NCI-H226 (cell line): ENCODE results near the gene KIFC3.

Source experiments
- DNase-seq: peaks from one replicate; pipeline ENCODE4 v3.0.0-alpha.2; 2015

The KIFC3 gene

DNA sequence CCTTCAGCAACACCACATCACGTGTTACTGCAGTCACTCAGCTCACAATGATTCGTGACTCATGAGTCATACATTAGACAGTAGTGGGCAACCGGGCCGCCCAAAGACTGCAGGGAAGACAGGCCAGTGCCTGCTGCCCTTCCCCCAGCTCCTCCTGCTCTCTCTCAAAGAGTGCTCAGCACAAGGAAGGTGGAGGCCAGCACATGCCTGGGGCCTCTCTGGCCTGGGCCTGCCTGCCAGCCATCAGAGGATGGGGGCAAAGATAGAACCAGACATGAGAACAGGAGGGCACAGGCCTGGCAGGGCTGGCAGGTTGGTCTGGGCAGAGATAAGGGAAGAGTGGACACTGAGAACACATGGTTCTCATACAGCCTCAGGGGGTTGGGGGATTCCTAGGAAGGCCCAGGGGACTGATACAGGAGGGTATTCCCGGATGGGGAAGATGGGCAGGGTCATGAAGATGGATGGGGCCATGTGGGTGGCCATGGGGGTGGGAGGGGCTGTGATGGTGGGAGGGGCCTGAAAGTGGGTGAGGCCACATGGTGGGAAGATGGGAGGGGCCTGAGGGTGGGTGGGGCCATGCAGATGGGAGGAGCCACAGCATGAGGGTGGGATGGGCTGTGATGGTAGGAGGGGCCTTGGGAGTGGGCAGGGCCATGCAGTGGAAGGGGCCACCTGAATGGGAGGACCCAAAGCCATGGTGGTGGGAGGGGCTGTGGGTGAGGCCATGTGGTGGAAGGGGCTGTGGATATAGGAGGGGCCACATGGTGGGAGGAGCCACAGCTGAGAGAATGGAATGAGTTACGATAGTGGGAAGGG lies 37.7 kb downstream of the KIFC3 start:
- peak; percentile 90 for DNase-seq

DNA sequence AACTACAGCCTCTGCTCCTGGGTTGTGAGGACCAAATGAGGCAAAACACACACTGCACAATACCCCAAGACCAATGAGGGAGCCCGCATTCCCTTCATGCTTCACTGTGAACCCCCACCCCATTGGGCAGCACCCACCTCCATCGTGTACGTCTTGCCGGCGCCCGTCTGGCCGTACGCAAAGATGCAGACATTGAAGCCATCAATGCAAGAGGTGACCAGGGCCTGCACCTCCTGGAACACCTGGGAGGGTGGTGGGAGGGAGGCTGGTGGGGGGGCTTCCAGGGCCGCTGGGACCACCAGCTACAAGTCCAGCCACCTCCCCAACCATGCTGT lies 38.3 kb downstream of the KIFC3 start:
- DNase-seq = no peak

DNA sequence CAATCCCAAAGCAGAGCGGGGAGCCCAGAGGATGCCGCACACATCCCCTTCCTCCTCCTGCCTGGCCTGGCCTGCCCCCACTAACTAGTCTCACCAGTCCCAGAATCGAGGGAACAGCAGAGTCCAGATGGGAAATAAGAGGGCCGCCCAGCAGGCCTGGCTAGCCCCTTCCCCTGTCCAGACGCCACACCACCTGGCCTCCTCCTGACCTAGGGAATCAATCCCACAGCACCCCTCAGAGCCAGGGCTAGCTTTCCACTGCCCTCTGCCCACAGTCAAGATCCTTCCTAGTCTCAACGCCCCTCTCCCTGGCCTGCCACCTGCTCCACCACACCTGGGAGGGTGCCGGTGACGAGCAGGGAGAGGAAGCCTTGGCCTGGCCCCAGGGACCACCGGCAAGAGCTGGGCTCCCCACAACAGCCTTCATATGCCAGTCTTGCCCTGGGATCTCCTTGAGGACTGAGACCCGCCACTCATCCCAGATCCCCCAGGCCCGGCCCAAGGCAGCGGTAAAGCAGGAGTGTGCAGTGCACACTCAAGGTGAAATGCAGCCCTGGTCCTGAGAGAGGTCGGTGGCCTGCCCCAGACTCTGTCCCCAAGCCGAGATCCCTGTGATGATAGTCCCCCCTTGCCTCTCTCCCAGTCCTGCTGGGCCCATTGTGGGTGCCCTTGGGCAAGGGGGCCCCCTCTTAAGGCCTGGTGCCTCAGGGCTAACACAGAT lies 38.8 kb downstream of the KIFC3 start:
- no peak for DNase-seq

DNA sequence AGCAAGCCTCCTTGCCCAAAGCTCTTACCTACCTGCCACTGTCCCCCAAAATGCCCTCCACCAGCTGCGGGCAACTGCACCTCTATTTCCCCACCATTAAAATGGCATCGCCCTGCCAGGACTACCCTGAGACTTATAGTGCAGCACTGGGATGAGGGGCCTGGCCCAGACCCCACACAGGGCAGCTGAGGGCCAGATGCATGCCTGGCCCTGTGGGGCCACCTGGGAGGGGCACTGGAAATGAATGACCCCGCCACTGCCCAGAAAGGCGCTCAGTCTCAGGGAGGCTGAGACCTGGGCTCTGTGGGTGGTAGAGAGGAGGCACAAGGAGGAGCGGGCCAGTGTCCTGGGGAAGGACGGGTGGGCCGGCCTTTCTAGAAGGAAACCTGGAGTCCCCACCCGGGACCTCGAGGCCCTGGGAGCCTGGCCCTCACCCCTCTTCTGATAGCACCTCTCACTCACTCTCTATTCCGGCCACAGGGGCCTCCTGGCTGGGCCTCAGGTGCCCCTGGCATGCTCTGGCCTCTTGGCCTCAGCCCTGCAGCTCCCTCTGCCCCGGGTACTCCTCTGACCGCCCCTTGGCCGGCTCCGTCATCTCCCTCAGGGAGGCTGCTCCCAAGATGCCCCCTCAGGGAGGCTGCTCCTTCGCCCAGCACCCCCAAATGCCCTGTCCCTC lies 39.8 kb downstream of the KIFC3 start:
- DNase-seq = no peak

DNA sequence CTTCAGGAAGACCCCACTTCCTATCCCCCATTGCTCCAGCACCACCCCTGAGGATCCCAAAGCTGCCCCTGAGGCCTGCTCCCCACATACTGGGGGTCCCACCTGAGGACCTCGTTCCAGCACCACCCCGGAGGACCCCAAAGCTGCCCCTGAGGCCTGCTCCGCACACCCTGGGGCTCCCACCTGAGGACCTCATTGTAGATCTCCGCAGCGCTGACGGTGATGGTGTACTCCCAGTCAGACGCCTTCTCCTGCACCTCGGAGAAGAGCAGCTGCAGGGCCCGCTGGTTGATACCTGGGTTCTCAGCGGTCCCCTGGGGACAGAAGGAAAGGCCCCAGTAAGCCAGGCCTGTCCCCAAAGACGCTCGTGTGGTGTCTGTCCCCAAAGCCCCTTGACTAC lies 40.3 kb downstream of the KIFC3 start:
- no peak for DNase-seq

DNA sequence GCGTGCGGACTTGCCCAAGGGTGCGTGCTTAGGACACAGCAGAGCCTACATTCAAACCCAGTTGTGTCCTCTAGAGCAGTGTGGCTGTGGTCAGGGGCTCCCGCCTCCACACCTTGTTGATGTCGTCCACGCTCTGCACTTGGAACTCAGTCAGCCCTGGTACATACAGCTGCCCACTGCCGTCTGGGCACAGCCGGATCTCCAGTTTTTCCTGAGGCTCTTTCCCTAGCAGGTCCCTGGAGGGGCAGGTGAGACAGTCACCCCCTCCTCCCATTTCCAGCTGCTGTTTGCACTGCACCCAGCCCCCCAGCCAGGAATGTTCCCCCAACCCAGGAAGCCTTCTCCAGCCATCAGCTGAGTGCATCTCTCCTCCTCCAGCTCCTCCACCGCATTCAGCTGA lies 41.0 kb downstream of the KIFC3 start:
- no peak for DNase-seq

DNA sequence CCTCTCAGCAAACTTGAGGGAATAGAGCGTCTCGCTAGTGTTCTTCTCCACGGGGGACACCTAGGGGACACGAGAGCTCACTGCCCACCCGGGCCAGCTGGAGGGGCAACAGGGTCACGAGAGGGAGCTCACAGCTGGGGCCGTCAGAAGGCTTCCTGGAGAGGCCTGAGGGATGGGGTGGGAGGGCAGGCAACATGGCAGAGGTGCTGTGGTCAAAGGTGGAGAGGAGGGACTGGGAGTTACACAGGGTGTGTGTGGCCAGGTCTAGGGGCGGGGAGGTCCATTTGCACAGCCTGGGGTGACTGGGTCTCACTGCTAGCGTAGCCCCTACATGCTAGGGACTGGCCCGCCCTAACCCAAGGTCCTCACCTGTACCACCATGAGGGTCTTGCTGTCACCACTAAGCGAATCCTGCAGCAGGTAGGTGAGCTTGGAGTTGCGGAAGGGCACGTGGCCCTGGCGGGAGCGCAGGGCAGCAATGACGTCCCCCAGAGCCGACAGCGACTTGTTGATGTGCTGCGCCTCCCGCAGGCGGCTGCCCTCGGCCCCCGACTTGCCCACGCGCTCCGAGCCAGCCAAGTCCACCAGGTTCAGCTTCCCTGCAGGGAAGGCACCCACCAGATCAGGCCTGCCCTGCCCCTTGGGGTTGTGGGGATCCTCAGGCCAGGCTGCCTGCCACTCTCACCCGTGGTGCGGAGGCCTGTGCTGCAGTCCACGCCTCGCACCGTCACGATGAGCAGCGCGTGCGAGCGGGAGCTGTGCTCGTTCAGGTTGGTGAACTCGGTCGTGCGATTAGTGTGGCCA lies 41.7 kb downstream of the KIFC3 start:
- no peak for DNase-seq

DNA sequence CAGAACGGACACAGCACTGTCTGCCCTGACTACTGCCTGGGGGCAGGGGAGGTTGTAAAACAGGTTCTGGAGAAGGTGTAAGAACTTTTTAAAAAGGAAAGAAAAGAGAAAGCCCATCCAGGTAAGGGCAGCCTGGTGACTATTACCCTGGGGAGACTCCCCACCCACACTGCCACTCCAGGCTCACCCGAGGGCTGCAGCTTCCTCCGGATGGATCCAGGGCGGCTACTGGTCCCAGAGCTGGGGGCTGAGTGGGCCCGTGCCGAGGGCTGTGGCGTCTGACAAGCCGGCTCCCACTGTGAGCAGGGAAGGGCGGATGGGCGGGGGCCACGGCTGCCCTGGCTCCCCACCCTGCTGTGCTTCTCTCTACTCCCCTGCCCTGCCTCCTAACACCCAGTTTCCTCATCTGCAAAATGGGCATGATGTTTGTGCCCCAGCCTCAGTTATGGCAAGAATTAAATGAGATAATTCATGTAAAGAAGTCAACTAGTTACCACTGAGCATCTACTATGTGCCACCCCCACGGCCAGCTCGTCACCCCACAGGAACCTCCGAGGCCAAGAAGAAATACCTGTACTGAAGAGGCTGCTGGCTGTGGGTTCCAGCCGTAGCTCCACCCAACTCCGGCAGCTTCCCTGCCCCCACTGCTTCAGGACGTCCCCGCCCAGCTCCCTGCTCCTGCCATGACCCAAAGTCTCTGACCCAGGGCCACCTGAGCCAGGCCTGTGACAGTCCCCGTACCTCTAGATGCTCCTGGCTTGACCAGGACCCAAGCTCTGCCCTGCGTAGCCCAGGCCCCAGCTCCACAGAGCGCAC lies 42.5 kb downstream of the KIFC3 start:
- DNase-seq = no peak

DNA sequence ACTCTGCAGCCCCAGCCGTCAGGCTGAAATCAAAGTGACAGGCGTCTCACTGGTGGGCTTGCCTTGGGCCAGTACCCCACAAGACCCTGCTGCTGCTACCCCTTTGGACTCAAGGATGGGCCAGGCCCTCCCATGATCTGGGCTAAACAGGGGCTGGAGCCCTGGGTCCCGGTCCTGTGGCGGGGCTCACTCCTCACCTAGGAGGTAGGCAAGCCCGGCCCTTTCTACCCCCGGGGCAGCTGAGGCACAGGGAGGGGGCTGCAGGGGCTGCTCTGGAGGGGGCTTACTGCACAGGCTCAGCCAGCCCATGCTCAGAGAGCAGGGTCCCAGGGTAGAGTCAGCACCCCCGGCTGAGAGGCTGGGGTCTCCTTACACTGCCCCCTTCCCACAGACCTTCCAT lies 43.2 kb downstream of the KIFC3 start:
- DNase-seq = no peak

DNA sequence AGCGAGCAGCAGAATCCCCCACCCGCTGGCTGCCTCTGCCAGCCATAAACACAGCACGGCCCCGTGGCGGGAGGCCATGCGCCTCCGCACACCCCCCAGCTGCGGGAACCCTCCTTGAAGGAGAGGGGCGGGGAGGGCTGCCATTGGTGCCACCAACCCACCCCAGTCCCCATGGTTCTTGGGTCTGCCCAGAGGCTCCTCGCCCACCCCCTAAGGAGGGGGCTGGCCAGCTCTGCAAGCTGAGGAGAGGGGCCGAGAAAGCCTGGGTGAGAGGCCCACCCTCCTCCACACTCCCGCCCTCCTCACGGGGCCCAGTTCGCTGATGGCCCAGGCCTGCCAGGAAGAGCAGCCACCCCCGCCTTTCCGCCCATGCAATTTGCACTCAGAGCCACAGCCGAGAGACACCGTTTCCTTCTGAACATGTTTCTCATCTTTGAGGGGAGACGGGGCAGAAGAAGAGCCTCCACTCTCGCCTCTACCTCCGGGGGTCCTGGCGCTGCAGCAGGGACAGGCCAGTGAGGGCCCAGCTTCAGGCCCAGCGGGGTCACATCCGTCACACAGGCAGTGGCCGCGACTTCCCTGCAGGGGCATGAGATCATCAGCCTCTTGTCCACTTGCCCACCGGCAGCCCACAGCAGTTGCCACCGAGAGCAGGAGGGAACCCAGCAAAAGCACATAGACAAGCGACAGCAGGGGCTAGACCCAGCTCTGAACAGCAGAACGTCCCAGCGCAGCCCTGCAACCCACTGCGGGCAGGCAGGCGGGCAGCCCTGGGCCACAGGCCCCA lies 43.8 kb downstream of the KIFC3 start:
- no peak for DNase-seq

DNA sequence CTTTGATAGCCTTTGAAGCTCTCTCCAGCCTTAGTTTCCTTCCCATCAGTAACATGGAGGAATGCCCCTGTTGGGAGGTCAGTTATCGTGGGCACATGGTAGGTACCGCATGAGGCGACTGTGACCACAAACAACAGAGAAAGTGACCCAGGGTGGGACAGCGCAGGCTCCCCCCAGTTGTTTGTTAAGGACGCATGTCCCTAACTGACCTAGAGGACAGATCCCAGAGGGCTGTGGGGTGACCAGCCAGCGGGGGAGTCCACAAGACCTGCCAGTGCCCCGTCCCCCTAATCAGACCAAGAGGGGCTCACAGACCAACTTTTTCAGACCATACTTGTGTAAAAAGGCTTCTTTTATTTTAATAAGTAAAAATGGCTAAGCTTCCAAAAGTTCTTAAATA lies 44.4 kb downstream of the KIFC3 start:
- no peak for DNase-seq

DNA sequence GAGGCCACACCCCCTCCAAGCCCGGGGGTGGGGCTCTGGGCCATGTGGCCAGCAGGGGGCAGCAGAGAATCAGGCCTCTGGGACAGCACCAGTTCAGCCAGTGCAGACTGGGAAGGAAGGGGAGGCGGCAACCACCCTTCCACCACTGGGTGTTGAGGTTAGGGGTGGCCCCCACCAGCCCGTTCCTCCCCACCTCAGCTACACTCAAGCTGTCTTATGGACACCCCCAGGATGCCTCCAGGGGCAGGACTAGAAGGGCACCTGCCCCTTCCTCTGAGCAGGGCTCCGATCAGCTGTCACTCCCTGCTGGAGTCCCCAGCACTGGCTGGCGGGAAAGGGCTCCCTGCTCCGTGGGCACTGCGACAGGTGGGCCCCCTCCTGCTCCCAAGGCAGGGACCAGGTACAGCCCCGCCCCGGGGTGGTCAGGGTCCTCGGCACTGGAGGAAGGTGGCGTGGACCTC lies 44.9 kb downstream of the KIFC3 start:
- peak; percentile 69 for DNase-seq

DNA sequence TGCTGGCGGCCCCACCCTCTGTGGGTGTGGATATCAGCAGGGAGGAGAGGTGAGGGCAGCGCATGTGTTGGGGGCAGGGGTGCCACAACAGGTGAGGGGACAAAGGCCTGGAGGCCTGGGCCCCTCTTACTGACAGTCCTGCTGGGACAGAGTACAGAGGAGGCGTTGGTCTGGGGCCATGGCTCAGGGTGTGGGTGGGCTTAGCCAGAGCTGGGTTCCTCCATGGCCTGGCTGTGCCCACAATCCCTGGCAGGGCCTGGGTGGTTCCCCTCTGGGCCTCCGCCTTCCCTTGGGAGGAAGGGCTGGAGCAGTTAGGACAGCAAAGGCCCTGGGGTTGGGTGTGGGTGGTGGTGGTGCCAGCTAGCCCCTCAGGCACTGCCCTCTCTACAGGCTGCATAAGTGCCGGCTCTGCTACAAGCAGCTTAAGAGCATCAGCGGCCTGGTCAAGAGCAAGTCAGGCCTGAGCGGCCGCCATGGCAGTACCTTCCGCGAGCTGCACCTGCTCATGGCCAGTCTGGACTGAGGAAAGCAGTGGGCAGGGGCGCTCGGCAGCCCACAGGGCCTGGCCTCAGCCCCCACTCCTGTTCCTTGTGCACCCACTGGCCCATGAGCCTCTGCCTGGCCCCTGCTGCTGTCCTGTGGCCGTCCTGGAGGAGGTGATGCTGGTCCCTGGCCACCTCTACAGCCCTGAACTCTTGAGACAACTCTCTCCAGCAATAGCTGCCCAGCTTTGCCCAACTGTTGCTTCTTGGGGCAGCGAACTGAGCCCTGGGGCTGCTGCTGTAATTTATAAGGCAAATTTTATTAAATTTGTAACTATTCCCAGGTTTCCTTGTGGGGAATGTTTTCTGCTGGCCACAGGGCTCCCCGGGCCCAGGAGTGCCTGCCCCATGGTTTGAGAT lies 45.6 kb downstream of the KIFC3 start:
- DNase-seq = no peak

DNA sequence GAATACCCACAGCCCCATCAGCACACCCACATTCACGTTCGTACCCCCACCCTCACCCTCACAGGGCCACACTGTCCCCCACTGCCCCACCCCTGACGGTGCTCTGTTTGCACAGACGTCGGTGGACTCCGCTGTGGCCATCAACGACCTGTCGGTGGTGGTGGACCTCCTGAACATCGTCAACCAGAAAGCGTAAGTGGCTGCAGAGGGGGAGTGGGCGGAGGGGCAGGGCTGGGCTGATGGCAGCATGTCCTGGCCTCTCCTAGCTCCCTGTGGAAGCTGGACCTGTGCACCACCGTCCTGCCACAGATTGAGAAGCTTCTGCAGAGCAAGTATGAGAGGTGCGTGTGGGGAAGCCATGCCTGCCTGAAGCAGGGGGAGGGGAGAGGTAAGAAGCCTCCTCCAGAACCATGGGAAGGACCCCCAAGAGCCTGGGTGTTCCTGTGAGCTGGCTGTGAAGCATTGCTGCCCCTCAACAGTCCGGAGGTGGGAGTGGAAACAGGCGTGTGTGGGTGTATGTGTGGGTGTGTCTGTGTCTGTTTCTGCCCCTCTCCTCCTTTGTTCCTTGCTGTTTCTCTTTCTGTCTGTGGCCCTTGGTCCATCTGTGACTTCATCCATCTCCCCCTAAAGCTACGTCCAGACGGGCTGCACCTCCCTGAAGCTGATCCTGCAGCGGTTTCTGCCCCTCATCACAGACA lies 46.4 kb downstream of the KIFC3 start:
- DNase-seq = no peak

DNA sequence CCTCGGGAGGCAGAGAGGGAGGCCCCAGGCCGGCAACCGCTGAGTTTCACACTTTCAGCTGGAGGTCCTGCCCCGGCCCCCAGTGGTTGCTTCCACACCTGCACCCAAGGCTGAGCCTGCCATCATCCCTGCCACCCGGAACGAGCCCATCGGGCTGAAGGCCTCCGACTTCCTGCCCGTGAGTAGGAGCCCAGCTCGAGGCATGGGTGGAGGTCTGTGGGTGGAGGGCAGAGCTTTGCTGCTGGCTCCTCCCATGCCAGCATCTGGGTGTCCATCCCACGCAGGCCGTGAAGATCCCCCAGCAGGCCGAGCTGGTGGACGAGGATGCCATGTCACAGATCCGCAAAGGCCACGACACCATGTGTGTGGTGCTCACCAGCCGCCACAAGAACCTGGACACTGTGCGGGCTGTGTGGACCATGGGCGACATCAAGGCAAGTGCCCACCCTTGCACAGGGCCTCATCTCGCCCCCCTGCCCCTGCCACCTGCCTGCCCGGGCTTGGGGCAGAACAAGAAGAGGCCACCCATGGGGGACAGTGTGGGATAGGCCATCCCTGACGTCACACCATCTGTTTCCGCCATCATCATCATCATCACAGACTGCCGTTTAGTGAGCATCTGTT lies 47.1 kb downstream of the KIFC3 start:
- DNase-seq = no peak

DNA sequence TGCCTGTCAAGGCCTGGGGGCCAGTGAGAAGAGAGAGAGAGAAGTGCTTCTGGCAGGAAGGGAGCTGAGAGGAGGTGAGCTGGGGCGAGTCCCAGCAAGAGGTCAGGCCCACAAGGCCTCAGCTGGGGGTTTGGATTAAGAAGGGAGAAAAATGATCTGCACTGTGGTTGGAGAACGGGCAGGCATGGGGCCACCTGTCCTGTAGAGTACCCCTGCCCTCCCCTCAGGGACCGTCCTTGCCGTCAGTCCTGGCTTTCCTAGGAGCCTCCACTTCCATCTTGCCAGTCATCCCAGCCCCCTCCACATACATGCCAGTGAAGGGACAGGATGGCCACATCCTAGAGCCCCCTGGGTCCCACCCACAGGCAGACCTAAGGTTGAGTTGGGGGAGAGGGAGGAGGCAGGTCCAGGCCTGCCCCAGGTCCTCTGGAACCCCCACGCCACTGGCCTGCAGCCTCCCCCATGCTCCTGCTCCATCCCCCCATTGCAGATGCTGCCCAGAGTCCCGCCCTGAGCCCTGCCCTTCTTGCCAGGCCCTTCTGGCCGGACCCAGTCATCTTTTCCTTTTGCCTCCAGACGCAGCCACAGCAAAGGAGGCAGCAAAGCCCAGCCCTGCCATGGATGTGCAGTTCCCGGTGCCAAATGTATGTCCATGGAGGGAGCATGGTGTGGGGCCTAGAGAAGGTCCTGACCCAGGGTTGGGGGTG lies 47.8 kb downstream of the KIFC3 start:
- DNase-seq = no peak

DNA sequence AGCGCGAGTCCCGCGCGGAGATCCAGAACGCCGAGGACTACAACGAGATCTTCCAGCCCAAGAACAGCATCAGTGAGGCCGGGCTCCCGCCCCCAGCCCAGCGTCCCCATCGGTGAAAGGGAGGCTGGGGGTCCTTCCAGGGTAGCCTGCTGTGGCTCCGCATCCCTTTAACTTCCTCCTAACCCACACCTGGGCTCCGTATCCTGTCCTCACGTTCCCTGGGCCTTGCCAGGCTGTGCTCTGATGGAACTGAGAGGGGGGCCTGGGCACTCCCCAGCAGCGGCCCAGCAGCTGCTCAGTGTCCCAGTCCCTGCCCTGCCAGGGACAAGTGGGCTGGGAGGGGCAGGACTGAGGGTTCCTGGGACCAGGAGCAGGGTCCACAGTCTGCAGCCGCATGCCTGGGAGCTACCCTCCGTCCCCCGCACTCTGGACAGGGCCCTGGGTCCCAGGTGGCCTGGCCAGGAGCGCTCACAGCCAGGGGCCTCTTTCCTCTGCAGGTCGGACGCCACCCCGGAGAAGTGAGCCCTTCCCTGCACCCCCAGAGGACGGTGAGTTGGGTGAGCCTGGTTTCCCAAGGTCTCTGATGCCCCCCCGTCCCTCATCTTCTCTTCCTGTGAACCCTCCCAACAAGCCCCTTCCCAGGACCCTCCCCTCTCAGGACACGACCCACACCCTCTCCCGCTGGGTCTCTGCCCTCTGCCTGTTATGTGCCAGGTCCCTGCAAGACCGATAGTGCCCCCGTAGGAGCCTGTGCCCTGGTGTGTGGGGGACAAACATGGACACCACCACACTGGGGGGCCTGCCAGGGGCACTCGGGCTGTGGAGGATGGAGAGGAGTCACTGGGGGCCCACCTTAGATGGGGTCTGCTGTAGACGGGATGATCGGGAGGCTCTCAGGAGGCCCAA lies 48.6 kb downstream of the KIFC3 start:
- DNase-seq = no peak
